Adrenal gland (tissue), 12 donors: ENCODE data around the gene SLC27A5. TPM values are rescaled to one million over a fixed set of nuclear protein-coding genes. Genes with fewer than 3 reads are reported as not detected.

Experiments
- DNase-seq, 7 donors: peaks; one replicate each; pipeline ENCODE4 v3.0.0-alpha.2; 2019 to 2020
- H3K27ac ChIP-seq, 5 donors: fragments of 200-600 bp; sonication (generic) in 4 of 5; 1 replicate in 3 of 5; 2 replicates in 2 of 5; pipeline versions ENCODE4 v1.5.1 to v1.8.0; 2016 to 2020; ENCODE audit warnings: mild to moderate bottlenecking in 1 of 5
- H3K27me3 ChIP-seq: fragments of 200-600 bp; 2 replicates; pipeline ENCODE4 v1.8.0; 2021
- H3K36me3 ChIP-seq, 2 donors: fragments of 200-600 bp; replicated peaks in 1 of 2; 1 replicate in 1 of 2; 2 replicates in 1 of 2; pipeline versions ENCODE4 v1.5.1 to v1.8.0; 2018 to 2022
- H3K4me1 ChIP-seq, 2 donors: fragments of 200-600 bp; replicated peaks in 1 of 2; 1 replicate in 1 of 2; 2 replicates in 1 of 2; pipeline versions ENCODE4 v1.5.1 to v1.8.0; 2018 to 2021
- H3K4me3 ChIP-seq, 4 donors: fragments of 200-600 bp; sonication (generic) in 3 of 4; one replicate each; pipeline ENCODE4 v1.5.1; 2016 to 2018
- H3K9me3 ChIP-seq, 3 donors: fragments of 200-600 bp; sonication (generic) in 1 of 3; replicated peaks in 1 of 3; 1 replicate in 2 of 3; 2 replicates in 1 of 3; pipeline versions ENCODE4 v1.5.1 to v1.8.0; 2016 to 2021
- POLR2A ChIP-seq, 2 donors: fragments of 450-650 bp; IDR thresholded peaks; one replicate each; pipeline ENCODE4 v1.6.1; 2017; ENCODE audit warnings: antibody characterized with exemption in 2 of 2, mild to moderate bottlenecking in 2 of 2, moderate library complexity in 1 of 2
- WGBS, 4 donors: extraction: QIAGEN DNeasy Blood & Tissue Kit in 2 of 4; methylation state at CpG; one replicate each; pipeline versions ENCODE4 v1.1.5 to v1.1.7; 2013 to 2017; 5-methylcytosine and 5-hydroxymethylcytosine counted together
- intact Hi-C, 2 donors: fragments of 100-400 bp; cut with DNase I; formaldehyde crosslinking; loops; one replicate each; pipeline versions ENCODE4 v1.14.1 to v1.15.0; 2022 to 2023
- polyA plus RNA-seq, 3 donors: library from polyadenylated mRNA; stranded (reverse); fragments of 200-250 nt in 2 of 3; fragments of 350-450 nt in 1 of 3; fragmentation: Illumina TruSeq in 1 of 3; extraction: RNeasy Lipid Tissue Mini Kit (QIAGEN cat#74804) in 1 of 3; gene quantifications; one replicate each; pipeline ENCODE4 v1.2.3, GENCODE V29; 2013 to 2014
- total RNA-seq, 9 donors: library from RNA; depleted of rRNA in 4 of 9; stranded (reverse); fragments of >200 nt in 4 of 9; fragments of 120-200 nt in 1 of 9; fragmentation: NEBNext Ultra II Directional in 1 of 9; extraction: Animal tissue kit (Norgen Biotek cat#: 25700) in 1 of 9; gene quantifications; one replicate each; pipeline versions ENCODE4 v1.1.0 to v1.2.4, GENCODE V29; 2013 to 2023
- TF ChIP-seq, protein P1 (sequence below), 6 experiments: fragments of 450-650 bp in 4 of 6; fragments of 200-600 bp in 2 of 6; sonication (generic) in 1 of 6; IDR thresholded peaks; 1 replicate in 5 of 6; 2 replicates in 1 of 6; pipeline versions ENCODE4 v1.5.1 to v1.8.0; 2016 to 2021; ENCODE audit warnings: antibody characterized with exemption in 6 of 6, mild to moderate bottlenecking in 2 of 6, moderate library complexity in 1 of 6
- donor health status: healthy with polysubstance abuse.
- donor health status: Bipolar disorder and iron deficiency.
- donor health status: DM: yes; HTN: yes; CAD: no.
- donor health status: DM: no; HTN: no; CAD: no.
- donor health status: DM: no; HTN: no; CAD: no.
- donor health status: DM: yes; HTN: yes; CAD: no.

Gene SLC27A5
- total and polyA plus RNA-seq, 12 donors, result 3.8 to 18.3 (median 9.1) TPM

DNA sequence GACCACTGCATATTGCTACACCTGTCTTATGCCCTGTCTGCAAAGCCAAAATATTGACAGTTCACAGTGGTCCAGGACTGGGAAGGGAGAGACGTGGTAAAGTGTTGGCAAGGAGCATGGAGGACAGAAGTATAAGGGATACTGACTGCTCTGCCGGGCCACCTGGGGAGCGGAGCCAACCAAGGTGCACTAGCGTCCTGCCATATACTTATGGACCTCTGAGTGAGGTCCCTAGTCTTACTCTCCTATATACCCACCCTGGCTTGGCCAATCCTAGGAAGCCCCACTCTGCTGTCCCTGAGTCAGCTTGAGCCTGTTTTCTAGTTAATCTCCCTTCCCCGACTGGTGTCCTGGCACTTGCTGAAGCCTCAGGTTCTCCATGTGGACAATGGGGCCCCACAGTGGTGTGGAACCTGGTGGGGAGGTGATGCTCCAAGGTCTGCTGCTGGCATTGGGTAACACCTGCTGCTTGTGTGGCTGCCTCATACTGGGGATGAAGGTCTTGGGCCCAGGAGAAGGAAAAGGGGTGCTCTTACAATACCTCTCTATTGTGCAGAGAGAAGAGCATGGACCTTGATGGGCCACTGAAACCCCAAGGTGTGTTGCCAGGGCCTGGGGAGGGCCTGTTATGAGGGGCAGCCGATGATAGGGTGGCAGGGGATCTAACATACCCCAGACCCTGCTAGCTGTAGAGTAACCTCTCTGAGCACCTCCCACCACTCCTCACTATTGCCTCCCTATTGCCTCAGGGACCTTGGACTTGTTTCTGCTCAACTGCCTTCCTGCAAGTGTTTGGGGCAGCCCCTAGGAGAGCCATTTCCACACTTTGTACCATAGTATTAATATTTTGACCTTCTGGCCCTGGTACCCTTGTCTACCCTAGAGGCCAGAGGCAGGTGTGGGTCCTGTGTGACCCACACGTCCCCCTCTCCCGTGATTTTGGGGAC, 25.3 kb upstream of the SLC27A5 start:
- WGBS, 4 donors, result 83 to 92% (median 87%) methylated on average over 6 to 8 of the region's 8 CpGs
- DNase-seq, result no peak
- no peak overlapping the region for H3K4me3 ChIP-seq
- intact Hi-C loops, result no loop called here
- no peaks in the 10 kb centered on the region for H3K4me1 ChIP-seq
- H3K27ac ChIP-seq, result no peak overlapping the region
- H3K9me3 ChIP-seq, result no peaks in the 10 kb centered on the region
- H3K36me3 ChIP-seq, result no peaks in the 10 kb centered on the region
- no peak for TF ChIP-seq POLR2A (IDR thresholded peaks at IDR 0.05)
- TF ChIP-seq, protein P1, sequence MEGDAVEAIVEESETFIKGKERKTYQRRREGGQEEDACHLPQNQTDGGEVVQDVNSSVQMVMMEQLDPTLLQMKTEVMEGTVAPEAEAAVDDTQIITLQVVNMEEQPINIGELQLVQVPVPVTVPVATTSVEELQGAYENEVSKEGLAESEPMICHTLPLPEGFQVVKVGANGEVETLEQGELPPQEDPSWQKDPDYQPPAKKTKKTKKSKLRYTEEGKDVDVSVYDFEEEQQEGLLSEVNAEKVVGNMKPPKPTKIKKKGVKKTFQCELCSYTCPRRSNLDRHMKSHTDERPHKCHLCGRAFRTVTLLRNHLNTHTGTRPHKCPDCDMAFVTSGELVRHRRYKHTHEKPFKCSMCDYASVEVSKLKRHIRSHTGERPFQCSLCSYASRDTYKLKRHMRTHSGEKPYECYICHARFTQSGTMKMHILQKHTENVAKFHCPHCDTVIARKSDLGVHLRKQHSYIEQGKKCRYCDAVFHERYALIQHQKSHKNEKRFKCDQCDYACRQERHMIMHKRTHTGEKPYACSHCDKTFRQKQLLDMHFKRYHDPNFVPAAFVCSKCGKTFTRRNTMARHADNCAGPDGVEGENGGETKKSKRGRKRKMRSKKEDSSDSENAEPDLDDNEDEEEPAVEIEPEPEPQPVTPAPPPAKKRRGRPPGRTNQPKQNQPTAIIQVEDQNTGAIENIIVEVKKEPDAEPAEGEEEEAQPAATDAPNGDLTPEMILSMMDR (IDR thresholded peaks at IDR 0.05), result no peak
- no peaks in the 10 kb centered on the region for H3K27me3 ChIP-seq

DNA sequence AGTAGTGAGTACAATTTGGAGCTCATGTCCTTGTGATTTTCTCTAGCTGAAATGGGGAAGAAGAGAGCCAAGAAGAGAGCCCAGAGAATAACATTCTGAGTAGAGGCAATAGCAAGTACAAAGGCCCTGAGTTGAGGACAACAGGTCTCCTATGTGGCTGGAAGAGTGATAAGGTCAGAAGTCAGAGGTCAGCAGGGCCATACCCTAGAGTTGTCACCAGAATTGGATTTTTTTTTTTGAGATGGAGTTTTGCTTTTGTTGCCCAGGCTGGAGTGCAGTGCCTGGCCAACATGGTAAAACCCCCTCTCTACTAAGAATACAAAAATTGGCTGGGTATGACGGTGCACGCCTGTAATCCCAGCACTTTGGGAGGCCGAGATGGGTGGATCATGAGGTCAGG, 24.1 kb upstream of the SLC27A5 start:
- DNase-seq, result no peak
- intact Hi-C loops, result no loop called here
- no peak overlapping the region for H3K27ac ChIP-seq
- no peaks in the 10 kb centered on the region for H3K36me3 ChIP-seq
- TF ChIP-seq, protein P1 (IDR thresholded peaks at IDR 0.05), result no peak
- no peak for TF ChIP-seq POLR2A (IDR thresholded peaks at IDR 0.05)
- H3K27me3 ChIP-seq, result no peaks in the 10 kb centered on the region
- WGBS, 4 donors, result 75 to 97% (median 88%) methylated on average over 3 of the region's 3 CpGs
- no peaks in the 10 kb centered on the region for H3K9me3 ChIP-seq
- no peak overlapping the region for H3K4me3 ChIP-seq
- no peaks in the 10 kb centered on the region for H3K4me1 ChIP-seq

DNA sequence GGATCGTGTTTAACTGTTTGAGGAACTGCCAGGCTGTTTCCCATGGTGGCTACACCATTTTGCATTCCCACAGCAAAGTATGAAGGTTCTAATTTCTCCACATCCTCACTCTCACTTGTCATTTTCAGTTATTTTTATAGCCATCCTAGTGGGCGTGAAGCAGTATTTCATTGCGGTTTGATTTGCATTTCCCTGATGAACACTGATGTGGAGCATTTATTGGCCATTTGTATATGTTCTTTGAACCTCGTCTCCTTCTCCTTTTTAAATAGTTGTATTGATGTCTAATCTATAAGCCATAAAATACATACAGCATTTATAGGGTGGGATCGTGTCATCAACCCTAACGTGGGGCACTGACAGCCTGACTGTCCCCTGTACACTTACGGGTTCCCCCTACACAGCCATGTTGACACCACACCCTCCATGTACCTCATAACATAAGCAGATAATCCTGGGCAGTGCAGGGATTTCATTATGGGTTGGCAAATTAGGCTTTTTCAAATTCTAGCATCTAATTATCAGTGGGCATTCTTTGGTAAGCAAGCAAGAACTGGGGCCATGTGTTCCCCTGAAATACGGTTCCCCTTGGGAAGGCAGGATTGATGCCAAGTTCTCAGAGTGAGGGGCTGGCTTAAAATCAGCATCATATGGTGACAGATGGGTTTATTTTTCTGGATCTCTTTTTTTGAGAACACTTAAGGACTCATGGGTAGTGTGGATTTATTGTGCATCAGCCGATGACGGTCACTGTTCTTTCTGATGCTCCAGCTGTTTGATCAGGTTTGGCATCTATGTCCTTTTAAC, 19.4 kb upstream of the SLC27A5 start:
- intact Hi-C loops, result no loop called here

DNA sequence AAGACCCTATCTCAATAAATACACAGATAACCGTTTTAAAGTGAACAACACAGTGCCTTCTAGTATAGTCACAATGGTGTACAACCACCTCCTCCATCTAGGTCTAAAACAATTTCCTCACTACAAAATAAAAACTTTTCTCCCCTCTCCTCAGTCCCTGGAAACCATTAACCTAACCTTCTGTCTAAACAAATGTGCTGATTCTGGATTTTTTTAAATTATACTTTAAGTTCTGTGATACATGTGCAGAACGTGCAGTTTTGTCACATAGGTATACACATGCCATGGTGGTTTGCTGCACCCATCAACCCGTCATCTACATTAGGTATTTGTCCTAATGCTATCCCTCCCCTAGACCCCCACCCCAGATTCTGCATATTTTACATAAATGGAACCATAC, 17.6 kb upstream of the SLC27A5 start:
- DNase-seq, result no peak
- H3K27me3 ChIP-seq, result no peaks in the 10 kb centered on the region
- no peaks in the 10 kb centered on the region for H3K9me3 ChIP-seq
- no peaks in the 10 kb centered on the region for H3K4me1 ChIP-seq
- WGBS, 4 donors, result 66 to 70% (median 68%) methylated on average over 3 of the region's 3 CpGs
- no peak overlapping the region for H3K27ac ChIP-seq
- no peak overlapping the region for H3K4me3 ChIP-seq
- H3K36me3 ChIP-seq, result no peaks in the 10 kb centered on the region
- TF ChIP-seq, protein P1 (IDR thresholded peaks at IDR 0.05), result no peak
- no peak for TF ChIP-seq POLR2A (IDR thresholded peaks at IDR 0.05)
- intact Hi-C loops, result no loop called here

More for the DNA sequence above, 19.4 kb upstream of the SLC27A5 start:
- no peak for DNase-seq
- no peaks in the 10 kb centered on the region for H3K9me3 ChIP-seq
- H3K27me3 ChIP-seq, result no peaks in the 10 kb centered on the region
- H3K4me1 ChIP-seq, result no peaks in the 10 kb centered on the region
- no peak overlapping the region for H3K4me3 ChIP-seq
- 65 to 70% (median 69%) methylated on average over 10 of the region's 10 CpGs for WGBS, 4 donors
- TF ChIP-seq, protein P1 (IDR thresholded peaks at IDR 0.05), result no peak
- TF ChIP-seq POLR2A (IDR thresholded peaks at IDR 0.05), result no peak
- no peaks in the 10 kb centered on the region for H3K36me3 ChIP-seq
- no peak overlapping the region for H3K27ac ChIP-seq
